Muscle of back (tissue), 11 donors: ENCODE results near the gene PREB. TPM values are rescaled to one million over a fixed set of nuclear protein-coding genes. Genes with fewer than 3 reads are reported as not detected.

Experiments
- DNase-seq, 3 donors: peaks; one replicate each; pipeline versions ENCODE4 v3.0.0 to v3.0.0-alpha.2; 2013
- polyA plus RNA-seq, 10 donors: library from polyadenylated mRNA; unstranded; fragments of 120-200 nt; gene quantifications; one replicate each; pipeline ENCODE4 v1.2.1, GENCODE V29; 2013; ENCODE audit not compliant: insufficient read length in 10 of 10

Gene PREB
- polyA plus RNA-seq, 10 donors: 29.9 to 40.5 (median 35.4) TPM

DNA sequence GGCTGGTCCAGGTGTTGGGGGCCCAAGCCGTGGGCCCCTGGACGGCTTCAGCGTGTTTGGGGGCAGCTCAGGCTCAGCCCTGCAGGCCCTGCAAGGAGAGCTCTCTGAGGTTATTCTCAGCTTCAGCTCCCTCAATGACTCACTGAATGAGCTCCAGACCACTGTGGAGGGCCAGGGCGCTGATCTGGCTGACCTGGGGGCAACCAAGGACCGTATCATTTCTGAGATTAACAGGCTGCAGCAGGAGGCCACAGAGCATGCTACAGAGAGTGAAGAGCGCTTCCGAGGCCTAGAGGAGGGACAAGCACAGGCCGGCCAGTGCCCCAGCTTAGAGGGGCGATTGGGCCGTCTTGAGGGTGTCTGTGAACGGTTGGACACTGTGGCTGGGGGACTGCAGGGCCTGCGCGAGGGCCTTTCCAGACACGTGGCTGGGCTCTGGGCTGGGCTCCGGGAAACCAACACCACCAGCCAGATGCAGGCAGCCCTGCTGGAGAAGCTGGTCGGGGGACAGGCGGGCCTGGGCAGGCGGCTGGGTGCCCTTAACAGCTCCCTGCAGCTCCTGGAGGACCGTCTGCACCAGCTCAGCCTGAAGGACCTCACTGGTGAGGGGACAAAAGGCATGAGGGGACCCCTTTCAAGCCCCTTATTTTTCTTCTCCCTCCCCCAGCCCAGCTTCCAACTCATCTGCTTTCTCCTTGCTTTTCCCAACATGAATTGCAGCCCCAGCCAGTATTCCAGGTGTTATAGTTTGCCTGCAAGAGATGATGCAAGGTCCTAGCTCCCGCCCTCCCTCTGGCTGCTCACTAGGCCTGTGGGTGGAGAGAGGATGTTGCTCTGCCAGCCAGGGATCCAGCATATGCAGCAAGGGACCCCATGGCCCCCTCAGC is 50.8 kb downstream of the PREB start:
- DNase-seq: no peak

DNA sequence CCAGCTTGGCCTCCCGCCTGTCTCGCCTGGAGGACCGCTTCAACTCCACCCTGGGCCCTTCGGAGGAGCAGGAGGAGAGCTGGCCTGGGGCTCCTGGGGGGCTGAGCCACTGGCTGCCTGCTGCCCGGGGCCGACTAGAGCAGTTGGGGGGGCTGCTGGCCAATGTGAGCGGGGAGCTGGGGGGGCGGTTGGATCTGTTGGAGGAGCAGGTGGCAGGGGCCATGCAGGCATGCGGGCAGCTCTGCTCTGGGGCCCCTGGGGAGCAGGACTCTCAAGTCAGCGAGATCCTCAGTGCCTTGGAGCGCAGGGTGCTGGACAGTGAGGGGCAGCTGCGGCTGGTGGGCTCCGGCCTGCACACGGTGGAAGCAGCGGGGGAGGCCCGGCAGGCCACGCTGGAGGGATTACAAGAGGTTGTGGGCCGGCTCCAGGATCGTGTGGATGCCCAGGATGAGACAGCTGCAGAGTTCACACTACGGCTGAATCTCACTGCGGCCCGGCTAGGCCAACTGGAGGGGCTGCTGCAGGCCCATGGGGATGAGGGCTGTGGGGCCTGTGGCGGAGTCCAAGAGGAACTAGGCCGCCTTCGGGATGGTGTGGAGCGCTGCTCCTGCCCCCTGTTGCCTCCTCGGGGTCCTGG is 51.5 kb downstream of the PREB start:
- peak in 1 of 3 donors; percentile 45 for DNase-seq

DNA sequence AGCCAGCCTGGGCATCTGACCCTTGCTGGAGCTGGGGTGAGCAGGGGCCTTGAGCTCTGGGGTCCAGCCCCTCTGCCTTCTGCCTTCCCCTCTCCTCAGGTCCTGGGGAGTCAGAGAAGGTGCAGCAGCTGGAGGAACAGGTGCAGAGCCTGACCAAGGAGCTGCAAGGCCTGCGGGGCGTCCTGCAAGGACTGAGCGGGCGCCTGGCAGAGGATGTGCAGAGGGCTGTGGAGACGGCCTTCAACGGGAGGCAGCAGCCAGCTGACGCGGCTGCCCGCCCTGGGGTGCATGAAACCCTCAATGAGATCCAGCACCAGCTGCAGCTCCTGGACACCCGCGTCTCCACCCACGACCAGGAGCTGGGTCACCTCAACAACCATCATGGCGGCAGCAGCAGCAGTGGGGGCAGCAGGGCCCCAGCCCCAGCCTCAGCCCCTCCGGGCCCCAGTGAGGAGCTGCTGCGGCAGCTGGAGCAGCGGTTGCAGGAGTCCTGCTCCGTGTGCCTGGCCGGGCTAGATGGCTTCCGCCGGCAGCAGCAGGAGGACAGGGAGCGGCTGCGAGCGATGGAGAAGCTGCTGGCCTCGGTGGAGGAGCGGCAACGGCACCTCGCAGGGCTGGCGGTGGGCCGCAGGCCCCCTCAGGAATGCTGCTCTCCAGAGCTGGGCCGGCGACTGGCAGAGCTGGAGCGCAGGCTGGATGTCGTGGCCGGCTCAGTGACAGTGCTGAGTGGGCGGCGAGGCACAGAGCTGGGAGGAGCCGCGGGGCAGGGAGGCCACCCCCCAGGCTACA is 52.3 kb downstream of the PREB start:
- no peak for DNase-seq

Other genes starting within 250 kb of the PREB start
- 10 to 100 TPM; 17.1 to 41.5 (median 25.0) TPM for gene MAPRE3, start 164.0 kb downstream of the PREB start, polyA plus RNA-seq
- 10 to 100 TPM; 60.1 to 89.9 (median 68.5) TPM for gene TMEM214, start 101.7 kb downstream of the PREB start, polyA plus RNA-seq
- gene AGBL5, start 83.0 kb downstream of the PREB start, polyA plus RNA-seq: 10 to 100 TPM; 17.6 to 22.1 (median 19.1) TPM
- 100 to 1,000 TPM; 208 to 290 (median 237) TPM for gene OST4, start 63.0 kb downstream of the PREB start, polyA plus RNA-seq
- 100 to 1,000 TPM in 2 of 10 donors, 10 to 100 TPM in 8; 45.1 to 143 (median 65.3) TPM for gene EMILIN1, start 56.0 kb downstream of the PREB start, polyA plus RNA-seq
- 1 to 10 TPM in 9 of 10 donors, under 1 TPM in 1; 1.00 to 3.0 (median 2.5) TPM for gene KHK, start 47.9 kb downstream of the PREB start, polyA plus RNA-seq
- 1 to 10 TPM; 1.3 to 5.6 (median 3.2) TPM for gene CGREF1, start 15.5 kb downstream of the PREB start, polyA plus RNA-seq
- gene ABHD1, start 10.8 kb downstream of the PREB start, polyA plus RNA-seq: under 1 TPM; 0.17 to 0.84 (median 0.28) TPM
- gene PRR30, start 4.8 kb upstream of the PREB start, polyA plus RNA-seq: not detected
- under 1 TPM; 0.19 to 0.86 (median 0.36) TPM for gene TCF23, start 14.4 kb upstream of the PREB start, polyA plus RNA-seq
- 100 to 1,000 TPM in 3 of 10 donors, 10 to 100 TPM in 7; 89.7 to 104 (median 97.5) TPM for gene ATRAID, start 77.4 kb upstream of the PREB start, polyA plus RNA-seq
- gene SLC5A6, start 77.6 kb upstream of the PREB start, polyA plus RNA-seq: 10 to 100 TPM; 13.4 to 25.8 (median 18.6) TPM
- gene CAD, start 82.7 kb upstream of the PREB start, polyA plus RNA-seq: 10 to 100 TPM; 17.6 to 39.5 (median 28.7) TPM
- gene SLC30A3, start 128.4 kb upstream of the PREB start, polyA plus RNA-seq: 1 to 10 TPM in 1 of 10 donors, under 1 TPM in 9; 0.24 to 1.2 (median 0.46) TPM
- under 1 TPM in 3 of 10 donors, not detected in 7; 0.12 to 0.39 (median 0.26) TPM for gene DNAJC5G, start 140.8 kb upstream of the PREB start, polyA plus RNA-seq
- gene TRIM54, start 147.8 kb upstream of the PREB start, polyA plus RNA-seq: 100 to 1,000 TPM in 1 of 10 donors, 10 to 100 TPM in 9; 32.9 to 106 (median 73.2) TPM
- 1 to 10 TPM in 7 of 10 donors, under 1 TPM in 3; 0.44 to 2.1 (median 1.2) TPM for gene UCN, start 173.8 kb upstream of the PREB start, polyA plus RNA-seq
- gene MPV17, start 188.5 kb upstream of the PREB start, polyA plus RNA-seq: 10 to 100 TPM; 39.0 to 68.5 (median 47.1) TPM
- gene GTF3C2, start 222.1 kb upstream of the PREB start, polyA plus RNA-seq: 10 to 100 TPM; 24.0 to 44.3 (median 32.1) TPM
- 10 to 100 TPM; 27.4 to 37.7 (median 32.9) TPM for gene EIF2B4, start 235.7 kb upstream of the PREB start, polyA plus RNA-seq
- 10 to 100 TPM; 61.3 to 88.8 (median 74.0) TPM for gene SNX17, start 236.0 kb upstream of the PREB start, polyA plus RNA-seq
- 10 to 100 TPM in 8 of 10 donors, 1 to 10 TPM in 2; 7.7 to 14.4 (median 11.6) TPM for gene ZNF513, start 246.1 kb upstream of the PREB start, polyA plus RNA-seq